Ovary (tissue), 3 donors: ENCODE data around the gene RGS12.

Experiments used
- EP300 ChIP-seq: sonication (generic); formaldehyde crosslinking; IDR thresholded peaks from one replicate; pipeline ENCODE4 v1.6.1; 2017; ENCODE audit warnings: antibody characterized with exemption
- POLR2A ChIP-seq: fragments of 450-650 bp; IDR thresholded peaks from one replicate; pipeline ENCODE4 v1.6.1; 2017; ENCODE audit warnings: antibody characterized with exemption, mild to moderate bottlenecking, moderate library complexity
- TF ChIP-seq, protein P1 (sequence below), 3 donors: fragments of 450-650 bp in 2 of 3; fragments of 200-600 bp in 1 of 3; IDR thresholded peaks; one replicate each; pipeline versions ENCODE4 v1.5.1 to v1.8.0; 2016 to 2022; ENCODE audit warnings: antibody characterized with exemption in 3 of 3, mild to moderate bottlenecking in 1 of 3
- donor health status: DM: no; HTN: no; CAD: no.

DNA sequence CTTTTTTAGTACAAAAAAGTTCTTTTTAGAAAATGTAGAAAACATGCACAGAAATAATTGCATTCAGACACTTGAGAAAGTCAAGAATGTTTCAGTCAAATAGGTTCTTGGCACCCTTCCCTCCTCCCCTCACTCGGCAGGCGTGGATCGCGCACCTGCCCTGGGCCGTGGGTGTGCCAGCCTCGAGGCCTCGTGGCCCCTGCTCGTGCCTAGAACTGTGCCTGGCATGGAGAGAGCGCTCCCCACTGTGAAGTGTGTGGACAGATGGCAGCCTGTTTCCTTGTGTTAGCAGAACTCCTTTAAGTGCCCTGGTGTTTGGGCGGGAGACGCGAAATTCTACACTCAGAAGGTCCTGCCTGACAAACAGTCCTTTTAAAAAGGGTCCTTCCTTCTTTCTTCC, 14.7 kb downstream of the RGS12 start:
- TF ChIP-seq, protein P1, sequence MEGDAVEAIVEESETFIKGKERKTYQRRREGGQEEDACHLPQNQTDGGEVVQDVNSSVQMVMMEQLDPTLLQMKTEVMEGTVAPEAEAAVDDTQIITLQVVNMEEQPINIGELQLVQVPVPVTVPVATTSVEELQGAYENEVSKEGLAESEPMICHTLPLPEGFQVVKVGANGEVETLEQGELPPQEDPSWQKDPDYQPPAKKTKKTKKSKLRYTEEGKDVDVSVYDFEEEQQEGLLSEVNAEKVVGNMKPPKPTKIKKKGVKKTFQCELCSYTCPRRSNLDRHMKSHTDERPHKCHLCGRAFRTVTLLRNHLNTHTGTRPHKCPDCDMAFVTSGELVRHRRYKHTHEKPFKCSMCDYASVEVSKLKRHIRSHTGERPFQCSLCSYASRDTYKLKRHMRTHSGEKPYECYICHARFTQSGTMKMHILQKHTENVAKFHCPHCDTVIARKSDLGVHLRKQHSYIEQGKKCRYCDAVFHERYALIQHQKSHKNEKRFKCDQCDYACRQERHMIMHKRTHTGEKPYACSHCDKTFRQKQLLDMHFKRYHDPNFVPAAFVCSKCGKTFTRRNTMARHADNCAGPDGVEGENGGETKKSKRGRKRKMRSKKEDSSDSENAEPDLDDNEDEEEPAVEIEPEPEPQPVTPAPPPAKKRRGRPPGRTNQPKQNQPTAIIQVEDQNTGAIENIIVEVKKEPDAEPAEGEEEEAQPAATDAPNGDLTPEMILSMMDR (IDR thresholded peaks at IDR 0.05), result no peak
- TF ChIP-seq POLR2A (no peak), EP300 (no peak)
